ENCODE results near the gene IQGAP1.
A peak's percentile ranks its signal among the peaks of the same experiment; 100 is the strongest.
"Not testable (repeated sequence)": the region's sequence is repeated elsewhere in the genome, so short reads cannot be mapped to it uniquely, and the experiment has no call there.

The IQGAP1 gene

GRCh38 chr15:90367576-90367975 is 20.5 kb upstream of the IQGAP1 start:
- DNase-seq = no peak

GRCh38 chr15:90375071-90375470 is 13.0 kb upstream of the IQGAP1 start:
- DNase-seq = no peak

- no peak for DNase-seq
Measured at GRCh38 chr15:90376789-90377188, 11.3 kb upstream of the IQGAP1 start.

- no peak for DNase-seq
Measured at GRCh38 chr15:90379263-90379662, 8.8 kb upstream of the IQGAP1 start.

GRCh38 chr15:90381515-90381914 is 6.5 kb upstream of the IQGAP1 start:
- DNase-seq = no peak

- no peak for DNase-seq
Measured at GRCh38 chr15:90382320-90382719, 5.7 kb upstream of the IQGAP1 start.

- DNase-seq = no peak
Measured at GRCh38 chr15:90386221-90386620, 1.8 kb upstream of the IQGAP1 start.

- DNase-seq = no peak
Measured at GRCh38 chr15:90388462-90389380, 679 bp downstream of the IQGAP1 start.

GRCh38 chr15:90389513-90389912 is 1.5 kb downstream of the IQGAP1 start:
- DNase-seq = no peak

GRCh38 chr15:90393040-90393439 is 5.0 kb downstream of the IQGAP1 start:
- DNase-seq = no peak

- DNase-seq = no peak
Measured at GRCh38 chr15:90394074-90394473, 6.0 kb downstream of the IQGAP1 start.

GRCh38 chr15:90394748-90395442 is 6.9 kb downstream of the IQGAP1 start:
- DNase-seq = no peak

GRCh38 chr15:90396321-90396720 is 8.3 kb downstream of the IQGAP1 start:
- no peak for DNase-seq

GRCh38 chr15:90400005-90400758 is 12.1 kb downstream of the IQGAP1 start:
- DNase-seq = no peak

- DNase-seq = peak; percentile 23 to 59
Measured at GRCh38 chr15:90400759-90401314, 12.8 kb downstream of the IQGAP1 start.

GRCh38 chr15:90401495-90401894 is 13.5 kb downstream of the IQGAP1 start:
- DNase-seq = no peak

- no peak for DNase-seq
Measured at GRCh38 chr15:90402223-90402622, 14.2 kb downstream of the IQGAP1 start.

GRCh38 chr15:90402767-90403166 is 14.7 kb downstream of the IQGAP1 start:
- no peak for DNase-seq

GRCh38 chr15:90405055-90405607 is 17.1 kb downstream of the IQGAP1 start:
- no peak for DNase-seq

- DNase-seq = no peak
Measured at GRCh38 chr15:90407336-90407735, 19.3 kb downstream of the IQGAP1 start.

GRCh38 chr15:90407871-90408317 is 19.9 kb downstream of the IQGAP1 start:
- DNase-seq = no peak

- DNase-seq = no peak
Measured at GRCh38 chr15:90408657-90409056, 20.6 kb downstream of the IQGAP1 start.

GRCh38 chr15:90409587-90409986 is 21.5 kb downstream of the IQGAP1 start:
- not testable (repeated sequence) for DNase-seq
